Keratinocyte (primary cell): ENCODE data around the gene FSD2. TPM values are rescaled to one million over a fixed set of nuclear protein-coding genes. Genes with fewer than 3 reads are reported as not detected.

Source experiments
- DNase-seq: peaks from one replicate; pipeline ENCODE4 v3.0.0-alpha.2; 2011; ENCODE audit warnings: low read depth, missing footprints, low spot score
- FAIRE-seq: peaks from 2 replicates; lab custom pipeline; 2011; peaks lifted over from hg19 to GRCh38; lab: Jason Lieb, UNC
- H2AFZ ChIP-seq: 2 replicates; pipeline ENCODE4 v1.6.0; 2012; ENCODE audit warnings: low read length, control low read depth, inconsistent platforms; ENCODE audit not compliant: control insufficient read depth
- H3K27ac ChIP-seq: 2 replicates; pipeline ENCODE4 v1.5.1; 2011; ENCODE audit warnings: low read length; ENCODE audit not compliant: control insufficient read depth, insufficient read depth
- H3K27me3 ChIP-seq: 3 replicates; pipeline ENCODE4 v1.6.0; 2011; ENCODE audit warnings: low read length; ENCODE audit not compliant: control insufficient read depth, insufficient read depth; ENCODE audit errors: extremely low read depth
- H3K36me3 ChIP-seq, 2 experiments: 2 replicates in 1 of 2; 3 replicates in 1 of 2; pipeline ENCODE4 v1.5.1; 2011; ENCODE audit warnings: low read length in 2 of 2, mild to moderate bottlenecking in 1 of 2; ENCODE audit not compliant: control insufficient read depth in 2 of 2, insufficient read depth in 2 of 2; ENCODE audit errors: extremely low read depth in 1 of 2
- H3K4me1 ChIP-seq: 3 replicates; pipeline ENCODE4 v1.5.1; 2011; ENCODE audit warnings: low read length; ENCODE audit not compliant: control insufficient read depth, insufficient read depth; ENCODE audit errors: extremely low read depth
- H3K4me2 ChIP-seq: 3 replicates; pipeline ENCODE4 v1.6.0; 2011; ENCODE audit warnings: low read depth, low read length; ENCODE audit not compliant: control insufficient read depth, insufficient read depth; ENCODE audit errors: extremely low read depth
- H3K4me3 ChIP-seq, 3 experiments: fragments of 200-600 bp in 1 of 3; sonication (generic) in 1 of 3; 2 replicates in 2 of 3; 3 replicates in 1 of 3; pipeline ENCODE4 v1.5.1; 2011 to 2016; ENCODE audit warnings: low read length in 3 of 3, mild to moderate bottlenecking in 3 of 3, control low read depth in 2 of 3, inconsistent platforms in 1 of 3, low read depth in 1 of 3, mixed read lengths in 1 of 3, mixed run types in 1 of 3, moderate library complexity in 1 of 3; ENCODE audit not compliant: control insufficient read depth in 2 of 3, insufficient read depth in 2 of 3; ENCODE audit errors: extremely low read depth in 1 of 3
- H3K79me2 ChIP-seq: 2 replicates; pipeline ENCODE4 v1.6.0; 2012; ENCODE audit warnings: low read length; ENCODE audit not compliant: control insufficient read depth, insufficient read depth
- H3K9ac ChIP-seq: 3 replicates; pipeline ENCODE4 v1.6.0; 2011; ENCODE audit warnings: low read length; ENCODE audit not compliant: control insufficient read depth, insufficient read depth; ENCODE audit errors: extremely low read depth
- H3K9me1 ChIP-seq: 3 replicates; pipeline ENCODE4 v1.6.0; 2011; ENCODE audit warnings: low read length; ENCODE audit not compliant: control insufficient read depth, insufficient read depth; ENCODE audit errors: extremely low read depth
- H3K9me3 ChIP-seq: 2 replicates; pipeline ENCODE4 v1.5.1; 2012; ENCODE audit warnings: low read depth, low read length; ENCODE audit not compliant: control insufficient read depth
- H4K20me1 ChIP-seq: 3 replicates; pipeline ENCODE4 v1.6.0; 2011; ENCODE audit warnings: low read length; ENCODE audit not compliant: control insufficient read depth, insufficient read depth; ENCODE audit errors: extremely low read depth
- EZH2 ChIP-seq: IDR thresholded peaks from one replicate; pipeline ENCODE4 v1.6.1; 2012; ENCODE audit warnings: inconsistent platforms, mild to moderate bottlenecking, low read length, moderate library complexity
- dilution Hi-C: fragments of 300-500 bp; cut with MboI; formaldehyde crosslinking; loops from one replicate; pipeline ENCODE4 v1.7.0; 2020; ENCODE audit warnings: low sequenced_read_pairs; ENCODE audit not compliant: extremely low pct_ligation_motif_present
- polyA plus RNA-seq, 5 experiments: library from polyadenylated mRNA; depleted of rRNA in 3 of 5; stranded (reverse) in 3 of 5; stranded (forward) in 1 of 5; unstranded in 1 of 5; fragments of >200 nt; gene quantifications; 1 replicate in 1 of 5; 2 replicates in 3 of 5; 3 replicates in 1 of 5; pipeline versions ENCODE4 v1.2.1 to v1.2.3, GENCODE V29; 2011 to 2012; ENCODE audit warnings: missing spikeins in 2 of 5, low read depth in 1 of 5, low replicate concordance in 1 of 5
- TF ChIP-seq, protein P1 (sequence below), 3 experiments: IDR thresholded peaks in 1 of 3; conservative IDR thresholded peaks in 1 of 3; optimal IDR thresholded peaks in 1 of 3; 2 replicates in 2 of 3; 3 replicates in 1 of 3; pipeline versions ENCODE3 to v1.5.1; 2011; ENCODE audit warnings: low read length in 3 of 3, mild to moderate bottlenecking in 3 of 3, moderate library complexity in 2 of 3, control low read depth in 1 of 3, inconsistent platforms in 1 of 3; ENCODE audit not compliant: insufficient read depth in 2 of 3; ENCODE audit errors: extremely low read depth in 1 of 3

The FSD2 gene
- polyA plus RNA-seq, 1 donor (not counting 4 experiments of a cell fraction or from before 2014, with no cell fraction given): not detected

DNA sequence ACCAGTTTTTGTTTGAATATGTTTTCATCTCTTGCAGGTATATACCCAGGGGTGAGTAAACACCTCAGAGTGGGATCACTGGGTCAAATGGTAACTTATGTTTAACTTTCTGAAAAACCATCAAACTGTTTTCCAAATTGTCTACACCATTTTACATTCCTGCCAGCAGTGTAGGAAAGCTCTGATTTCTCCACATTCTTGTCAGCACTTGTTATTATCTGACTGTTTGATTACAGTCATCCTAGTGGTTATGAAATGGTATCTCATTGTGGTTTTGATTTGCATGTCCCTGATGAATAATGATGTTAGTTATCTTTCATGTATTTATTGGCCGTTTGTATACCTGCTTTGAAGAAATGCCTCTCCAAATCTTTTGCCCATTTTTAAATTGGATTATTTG, 13.8 kb downstream of the FSD2 start:
- no peak overlapping the region for H3K9ac ChIP-seq
- DNase-seq: peak; percentile 52
- peak; percentile 82 for FAIRE-seq
- dilution Hi-C loops: no loop called here
- no peaks in the 10 kb centered on the region for H3K36me3 ChIP-seq
- no peaks in the 10 kb centered on the region for H3K9me1 ChIP-seq
- H3K9me3 ChIP-seq: no peaks in the 10 kb centered on the region
- H4K20me1 ChIP-seq: no peaks in the 10 kb centered on the region
- H3K4me1 ChIP-seq: peaks cover 20% of the 10 kb centered on the region
- peak overlapping the region; percentile 40 for H2AFZ ChIP-seq
- no peaks in the 10 kb centered on the region for H3K79me2 ChIP-seq
- no peak overlapping the region for H3K4me3 ChIP-seq
- peak overlapping the region; percentile 23 for H3K4me2 ChIP-seq
- no peaks in the 10 kb centered on the region for H3K27me3 ChIP-seq
- no peak overlapping the region for H3K27ac ChIP-seq
- TF ChIP-seq EZH2: no peak
- TF ChIP-seq, protein P1, sequence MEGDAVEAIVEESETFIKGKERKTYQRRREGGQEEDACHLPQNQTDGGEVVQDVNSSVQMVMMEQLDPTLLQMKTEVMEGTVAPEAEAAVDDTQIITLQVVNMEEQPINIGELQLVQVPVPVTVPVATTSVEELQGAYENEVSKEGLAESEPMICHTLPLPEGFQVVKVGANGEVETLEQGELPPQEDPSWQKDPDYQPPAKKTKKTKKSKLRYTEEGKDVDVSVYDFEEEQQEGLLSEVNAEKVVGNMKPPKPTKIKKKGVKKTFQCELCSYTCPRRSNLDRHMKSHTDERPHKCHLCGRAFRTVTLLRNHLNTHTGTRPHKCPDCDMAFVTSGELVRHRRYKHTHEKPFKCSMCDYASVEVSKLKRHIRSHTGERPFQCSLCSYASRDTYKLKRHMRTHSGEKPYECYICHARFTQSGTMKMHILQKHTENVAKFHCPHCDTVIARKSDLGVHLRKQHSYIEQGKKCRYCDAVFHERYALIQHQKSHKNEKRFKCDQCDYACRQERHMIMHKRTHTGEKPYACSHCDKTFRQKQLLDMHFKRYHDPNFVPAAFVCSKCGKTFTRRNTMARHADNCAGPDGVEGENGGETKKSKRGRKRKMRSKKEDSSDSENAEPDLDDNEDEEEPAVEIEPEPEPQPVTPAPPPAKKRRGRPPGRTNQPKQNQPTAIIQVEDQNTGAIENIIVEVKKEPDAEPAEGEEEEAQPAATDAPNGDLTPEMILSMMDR (optimal IDR thresholded peaks at IDR 0.05 in 1 of 3, IDR thresholded peaks at IDR 0.05 in 1 of 3, conservative IDR thresholded peaks at IDR 0.05 in 1 of 3; ENCODE audit: extremely low read depth in 1 of 3, insufficient read depth in 2 of 3, low read length in 3 of 3): peak in 2 of 3 experiments; percentile 47 to 50

DNA sequence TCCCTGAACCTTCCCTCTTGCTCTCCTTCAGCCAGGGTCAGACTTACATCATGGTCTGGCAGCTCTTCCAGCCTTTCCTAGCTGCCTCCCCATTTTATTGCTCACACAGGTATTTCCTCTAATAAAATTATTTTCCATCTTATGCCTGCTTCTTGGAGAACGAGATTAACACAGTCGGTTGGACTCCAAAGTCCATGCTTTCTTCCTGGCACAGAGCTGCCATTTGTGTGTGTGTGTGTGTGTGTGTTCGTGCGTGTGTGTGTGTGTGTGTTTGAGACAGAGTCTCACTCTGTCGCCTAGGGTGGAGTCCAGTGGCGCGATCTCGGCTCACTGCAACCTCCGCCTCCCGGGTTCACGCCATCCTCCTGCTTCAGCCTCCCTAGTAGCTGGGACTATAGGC, 15.5 kb downstream of the FSD2 start:
- FAIRE-seq (no peak), DNase-seq (no peak)
- H3K4me1 ChIP-seq: peaks cover 20% of the 10 kb centered on the region
- no peaks in the 10 kb centered on the region for H3K79me2 ChIP-seq
- H3K36me3 ChIP-seq: no peaks in the 10 kb centered on the region
- H3K27me3 ChIP-seq: no peaks in the 10 kb centered on the region
- H3K9ac ChIP-seq: no peak overlapping the region
- no peak overlapping the region for H2AFZ ChIP-seq
- no peak overlapping the region for H3K4me2 ChIP-seq
- no peaks in the 10 kb centered on the region for H3K9me3 ChIP-seq
- dilution Hi-C loops: no loop called here
- no peak overlapping the region for H3K4me3 ChIP-seq
- H4K20me1 ChIP-seq: no peaks in the 10 kb centered on the region
- H3K27ac ChIP-seq: no peak overlapping the region
- TF ChIP-seq EZH2: no peak
- TF ChIP-seq, protein P1 (optimal IDR thresholded peaks at IDR 0.05 in 1 of 3, IDR thresholded peaks at IDR 0.05 in 1 of 3, conservative IDR thresholded peaks at IDR 0.05 in 1 of 3; ENCODE audit: extremely low read depth in 1 of 3, insufficient read depth in 2 of 3, low read length in 3 of 3): no peak
- H3K9me1 ChIP-seq: no peaks in the 10 kb centered on the region
